OCI-LY1 (cell line): Measurements from ENCODE around the gene NEDD4L.

Experiments
- H2AFZ ChIP-seq: fragments of 200-600 bp; sonication (generic), shearing (Covaris generic); 2 replicates; pipeline ENCODE4 v1.6.0; 2014; ENCODE audit warnings: antibody characterized with exemption, mild to moderate bottlenecking, low read length
- H3F3A ChIP-seq: fragments of 200-600 bp; sonication (generic), shearing (Covaris generic); 2 replicates; pipeline ENCODE4 v1.6.0; 2014; ENCODE audit warnings: mild to moderate bottlenecking, antibody characterized with exemption, low read length, moderate library complexity; ENCODE audit not compliant: insufficient read depth
- H3K27ac ChIP-seq: fragments of 200-600 bp; sonication (generic); 2 replicates; pipeline ENCODE4 v1.5.1; 2014; ENCODE audit warnings: low read length, mixed run types, mild to moderate bottlenecking, low read depth; ENCODE audit not compliant: poor library complexity, severe bottlenecking
- H3K27me3 ChIP-seq: fragments of 200-600 bp; sonication (generic); 2 replicates; pipeline ENCODE4 v1.6.0; 2014; ENCODE audit warnings: antibody characterized with exemption, mild to moderate bottlenecking, low read length, moderate library complexity; ENCODE audit not compliant: insufficient read depth
- H3K36me3 ChIP-seq: fragments of 200-600 bp; sonication (generic); 2 replicates; pipeline ENCODE4 v1.6.1; 2014; ENCODE audit warnings: mild to moderate bottlenecking, antibody characterized with exemption, low read length, moderate library complexity, mixed read lengths; ENCODE audit not compliant: insufficient read depth
- H3K4me1 ChIP-seq: fragments of 200-600 bp; sonication (generic); 2 replicates; pipeline ENCODE4 v1.5.1; 2014; ENCODE audit warnings: mild to moderate bottlenecking, low read length, moderate library complexity; ENCODE audit not compliant: insufficient read depth, severe bottlenecking
- H3K4me2 ChIP-seq: fragments of 200-600 bp; sonication (generic), shearing (Covaris generic); 2 replicates; pipeline ENCODE4 v1.6.1; 2014; ENCODE audit warnings: low read length
- H3K4me3 ChIP-seq: fragments of 200-600 bp; sonication (generic); 2 replicates; pipeline ENCODE4 v1.5.1; 2014; ENCODE audit warnings: low read length, low read depth, mild to moderate bottlenecking, mixed read lengths; ENCODE audit not compliant: poor library complexity, severe bottlenecking
- H3K79me2 ChIP-seq: fragments of 200-600 bp; shearing (Covaris generic); 2 replicates; pipeline ENCODE4 v1.6.1; 2016; ENCODE audit warnings: mixed run types, low read length, mixed read lengths; ENCODE audit not compliant: insufficient read depth
- H3K9ac ChIP-seq: fragments of 200-600 bp; sonication (generic), shearing (Covaris generic); 2 replicates; pipeline ENCODE4 v1.6.1; 2014; ENCODE audit warnings: mild to moderate bottlenecking, low read length, mixed read lengths
- H3K9me2 ChIP-seq: fragments of 200-600 bp; sonication (generic), shearing (Covaris generic); 2 replicates; pipeline ENCODE4 v1.6.1; 2014; ENCODE audit warnings: low read depth, mild to moderate bottlenecking, low read length, mixed read lengths
- H3K9me3 ChIP-seq: fragments of 200-600 bp; shearing (Covaris generic); 2 replicates; pipeline ENCODE4 v1.6.1; 2014; ENCODE audit warnings: low read length, mixed read lengths
- H4K20me1 ChIP-seq: fragments of 200-600 bp; sonication (generic), shearing (Covaris generic); 2 replicates; pipeline ENCODE4 v1.6.0; 2016; ENCODE audit warnings: mild to moderate bottlenecking, low read length; ENCODE audit not compliant: insufficient read depth
- CTCF ChIP-seq: fragments of 200-600 bp; sonication (generic), shearing (Covaris generic); IDR thresholded peaks from 2 replicates; pipeline ENCODE4 v1.5.1; 2017; ENCODE audit warnings: mild to moderate bottlenecking, antibody characterized with exemption, low read length, moderate library complexity, mixed read lengths
- EZH2 ChIP-seq: fragments of 200-600 bp; sonication (generic), shearing (Covaris generic); IDR thresholded peaks from 2 replicates; pipeline ENCODE4 v1.8.0; 2017; ENCODE audit warnings: borderline replicate concordance, mixed run types, mild to moderate bottlenecking, antibody characterized with exemption, low read length, moderate library complexity, mixed read lengths

Gene NEDD4L

GRCh38 chr18:58419587-58420199 lies 375.7 kb downstream of the NEDD4L start:
- H3K9ac ChIP-seq, result no peak overlapping the region
- no peak for TF ChIP-seq EZH2
- TF ChIP-seq CTCF, result no peak
- no peak overlapping the region for H3K27ac ChIP-seq
- H3F3A ChIP-seq, result no peaks in the 10 kb centered on the region
- H3K79me2 ChIP-seq, result no peaks in the 10 kb centered on the region
- no peaks in the 10 kb centered on the region for H3K9me2 ChIP-seq
- no peak overlapping the region for H2AFZ ChIP-seq
- H3K27me3 ChIP-seq, result 0 out of 2 replicates have a peak, but pooled peaks cover 5% of the 10 kb centered on the region
- no peaks in the 10 kb centered on the region for H4K20me1 ChIP-seq
- H3K9me3 ChIP-seq, result no peaks in the 10 kb centered on the region
- H3K4me1 ChIP-seq, result no peaks in the 10 kb centered on the region
- H3K4me2 ChIP-seq, result no peak overlapping the region
- H3K4me3 ChIP-seq, result no peak overlapping the region
- no peaks in the 10 kb centered on the region for H3K36me3 ChIP-seq

GRCh38 chr18:58426611-58427010 lies 382.6 kb downstream of the NEDD4L start:
- Histone ChIP-seq H3F3A (no peaks in the 10 kb centered on the region), H3K9me2 (no peaks in the 10 kb centered on the region), H4K20me1 (no peaks in the 10 kb centered on the region), H2AFZ (no peak overlapping the region), H3K36me3 (no peaks in the 10 kb centered on the region), H3K9me3 (no peaks in the 10 kb centered on the region), H3K9ac (no peak overlapping the region), H3K4me1 (no peaks in the 10 kb centered on the region), H3K4me2 (no peak overlapping the region), H3K27ac (no peak overlapping the region), H3K27me3 (no peaks in the 10 kb centered on the region), H3K4me3 (no peak overlapping the region), H3K79me2 (no peaks in the 10 kb centered on the region)
- no peak for TF ChIP-seq CTCF
- no peak for TF ChIP-seq EZH2

GRCh38 chr18:58427321-58427720 lies 383.3 kb downstream of the NEDD4L start:
- H4K20me1 ChIP-seq, result no peaks in the 10 kb centered on the region
- H3F3A ChIP-seq, result no peaks in the 10 kb centered on the region
- H3K36me3 ChIP-seq, result no peaks in the 10 kb centered on the region
- H3K9me3 ChIP-seq, result no peaks in the 10 kb centered on the region
- no peak overlapping the region for H2AFZ ChIP-seq
- H3K9me2 ChIP-seq, result no peaks in the 10 kb centered on the region
- no peak overlapping the region for H3K27ac ChIP-seq
- no peaks in the 10 kb centered on the region for H3K27me3 ChIP-seq
- H3K4me2 ChIP-seq, result no peak overlapping the region
- H3K4me3 ChIP-seq, result no peak overlapping the region
- no peaks in the 10 kb centered on the region for H3K4me1 ChIP-seq
- TF ChIP-seq EZH2 (no peak), CTCF (no peak)
- no peak overlapping the region for H3K9ac ChIP-seq
- no peaks in the 10 kb centered on the region for H3K79me2 ChIP-seq
